AG04450 (cell line): ENCODE results near the gene SPRTN. TPM values are rescaled to one million over a fixed set of nuclear protein-coding genes. Genes with fewer than 3 reads are reported as not detected.

Source experiments
- CTCF ChIA-PET: fragments of 300-600, 350-600 bp; formaldehyde crosslinking; extraction: SDS; loops from one replicate; lab custom pipeline; 2022; ENCODE audit warnings: antibody characterized with exemption, inconsistent platforms; lab: Charles Lee
- POLR2A ChIA-PET: fragments of 350-600 bp; formaldehyde crosslinking; extraction: SDS; loops from one replicate; lab custom pipeline; 2021; ENCODE audit warnings: antibody characterized with exemption, inconsistent platforms; lab: Yijun Ruan, JAX
- DNase-seq: peaks from one replicate; pipeline ENCODE4 v3.0.0-alpha.2; 2011; ENCODE audit warnings: low read depth, low spot score
- H3K27ac ChIP-seq: one replicate; pipeline ENCODE4 v1.5.1; 2012; ENCODE audit warnings: low read depth, low read length, control low read depth
- H3K27me3 ChIP-seq: one replicate; pipeline ENCODE4 v1.6.0; 2012; ENCODE audit warnings: low read length; ENCODE audit not compliant: control insufficient read depth, insufficient read depth
- H3K4me3 ChIP-seq: 2 replicates; pipeline ENCODE4 v1.5.1; 2011; ENCODE audit warnings: mild to moderate bottlenecking, low read depth, low read length, control low read depth
- H3K9me3 ChIP-seq: 2 replicates; pipeline ENCODE4 v1.5.1; 2012; ENCODE audit warnings: low read length; ENCODE audit not compliant: control insufficient read depth, insufficient read depth
- polyA plus RNA-seq: library from polyadenylated mRNA; depleted of rRNA; stranded (reverse); fragments of >200 nt; gene quantifications from 2 replicates; pipeline ENCODE4 v1.2.3, GENCODE V29; 2011
- TF ChIP-seq, protein P1 (sequence below): IDR thresholded peaks from 2 replicates; pipeline ENCODE4 v1.5.1; 2011; ENCODE audit warnings: low read depth, low read length, control low read depth, inconsistent platforms

Gene SPRTN
- polyA plus RNA-seq, 1 experiment, result 12.6 TPM

DNA sequence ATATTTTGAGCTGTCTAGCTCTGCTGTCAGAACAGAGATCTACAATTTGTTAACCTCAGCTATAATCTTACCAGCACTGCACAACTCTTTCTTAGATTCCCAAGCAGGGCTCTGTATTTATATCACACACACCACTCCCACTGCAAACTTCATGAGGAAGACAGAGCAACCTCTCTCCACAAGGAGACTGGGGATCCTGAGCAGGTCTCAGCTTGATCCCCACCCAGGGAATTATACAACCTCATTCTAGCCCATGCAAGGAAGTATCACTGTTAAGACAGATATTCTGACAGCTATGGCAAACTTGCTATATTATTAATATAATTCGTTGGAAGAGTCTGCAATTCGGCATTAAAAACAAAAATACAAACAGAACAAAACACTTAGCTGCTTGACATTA lies 43.6 kb downstream of the SPRTN start:
- Histone ChIP-seq H3K27ac (no peak overlapping the region), H3K27me3 (no peaks in the 10 kb centered on the region), H3K4me3 (no peak overlapping the region), H3K9me3 (no peaks in the 10 kb centered on the region)
- CTCF ChIA-PET, result interaction anchor here (0.6 to 1.2 kb wide), 2 partner anchors 16 to 65 kb away, joined by 3 to 4 read pairs; no protein-coding TSS in a partner anchor
- POLR2A ChIA-PET, result no interaction called here
- DNase-seq, result no peak
- TF ChIP-seq, protein P1, sequence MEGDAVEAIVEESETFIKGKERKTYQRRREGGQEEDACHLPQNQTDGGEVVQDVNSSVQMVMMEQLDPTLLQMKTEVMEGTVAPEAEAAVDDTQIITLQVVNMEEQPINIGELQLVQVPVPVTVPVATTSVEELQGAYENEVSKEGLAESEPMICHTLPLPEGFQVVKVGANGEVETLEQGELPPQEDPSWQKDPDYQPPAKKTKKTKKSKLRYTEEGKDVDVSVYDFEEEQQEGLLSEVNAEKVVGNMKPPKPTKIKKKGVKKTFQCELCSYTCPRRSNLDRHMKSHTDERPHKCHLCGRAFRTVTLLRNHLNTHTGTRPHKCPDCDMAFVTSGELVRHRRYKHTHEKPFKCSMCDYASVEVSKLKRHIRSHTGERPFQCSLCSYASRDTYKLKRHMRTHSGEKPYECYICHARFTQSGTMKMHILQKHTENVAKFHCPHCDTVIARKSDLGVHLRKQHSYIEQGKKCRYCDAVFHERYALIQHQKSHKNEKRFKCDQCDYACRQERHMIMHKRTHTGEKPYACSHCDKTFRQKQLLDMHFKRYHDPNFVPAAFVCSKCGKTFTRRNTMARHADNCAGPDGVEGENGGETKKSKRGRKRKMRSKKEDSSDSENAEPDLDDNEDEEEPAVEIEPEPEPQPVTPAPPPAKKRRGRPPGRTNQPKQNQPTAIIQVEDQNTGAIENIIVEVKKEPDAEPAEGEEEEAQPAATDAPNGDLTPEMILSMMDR, result no peak

DNA sequence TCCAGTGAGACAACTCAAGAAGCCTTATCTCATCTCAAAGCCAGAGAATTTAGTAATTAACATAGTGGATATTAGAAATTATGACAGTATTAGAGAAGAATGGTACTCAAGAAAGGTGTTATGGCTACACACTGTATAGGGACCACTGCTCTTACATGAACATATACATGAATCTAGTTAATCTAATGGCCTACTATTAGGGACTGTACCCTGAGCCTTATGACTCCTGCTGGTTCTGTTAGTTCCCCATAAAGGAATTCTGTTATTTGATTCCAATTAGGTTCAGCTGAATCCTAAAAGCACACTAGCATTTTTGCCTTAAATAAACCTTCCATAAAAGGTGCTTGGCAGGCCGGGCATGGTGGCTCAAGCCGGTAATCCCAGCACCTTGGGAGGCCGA lies 44.3 kb downstream of the SPRTN start:
- Histone ChIP-seq H3K27me3 (no peaks in the 10 kb centered on the region), H3K9me3 (no peaks in the 10 kb centered on the region), H3K4me3 (no peak overlapping the region), H3K27ac (no peak overlapping the region)
- ChIA-PET CTCF (interaction anchor here (1.0 to 1.2 kb wide), 2 partner anchors 10 to 15 kb away, joined by 3 read pairs; no protein-coding TSS in a partner anchor), POLR2A (no interaction called here)
- DNase-seq, result no peak
- TF ChIP-seq, protein P1, result no peak

DNA sequence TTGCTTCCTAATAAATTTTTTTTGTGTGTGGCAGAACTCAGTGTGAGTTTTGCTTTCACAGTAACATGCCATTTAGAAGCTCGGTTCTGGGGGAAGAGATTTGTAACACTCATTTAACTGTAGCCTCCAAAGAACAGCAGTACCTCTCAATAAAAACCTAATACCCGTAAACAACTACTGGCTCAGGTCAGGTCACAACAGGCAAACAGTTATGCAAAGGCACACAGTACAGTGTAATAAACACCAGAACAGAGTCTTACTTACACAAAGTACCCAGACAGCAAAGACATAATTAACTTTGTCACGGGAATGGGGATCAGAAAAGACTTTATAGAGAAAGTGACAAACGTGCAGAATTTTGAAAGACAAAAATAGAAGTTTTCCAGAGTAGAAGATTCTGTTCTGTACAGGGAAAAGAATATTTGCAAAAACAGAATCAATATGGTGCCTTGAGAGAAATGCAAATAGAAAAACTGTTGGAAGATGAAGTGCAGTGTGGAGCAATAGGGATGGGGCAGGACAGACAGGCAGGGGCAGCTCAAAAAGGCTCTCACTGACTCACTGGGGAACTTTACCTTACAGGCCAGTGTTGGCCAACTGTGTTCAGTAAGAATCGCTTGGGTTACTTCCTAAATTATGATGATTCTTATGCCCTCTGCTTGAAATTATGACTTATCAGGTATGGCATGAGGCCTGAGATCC lies 45.2 kb downstream of the SPRTN start:
- Histone ChIP-seq H3K4me3 (no peak overlapping the region), H3K27me3 (no peaks in the 10 kb centered on the region), H3K9me3 (no peaks in the 10 kb centered on the region), H3K27ac (no peak overlapping the region)
- TF ChIP-seq, protein P1, result no peak
- no peak for DNase-seq
- ChIA-PET CTCF (interaction anchor here (0.5 to 1.0 kb wide), 2 partner anchors 9 to 50 kb away, joined by 3 read pairs; no protein-coding TSS in a partner anchor), POLR2A (interaction anchor here (0.7 kb wide), 1 partner anchor 624 kb away, joined by 12 read pairs; no protein-coding TSS in a partner anchor)

DNA sequence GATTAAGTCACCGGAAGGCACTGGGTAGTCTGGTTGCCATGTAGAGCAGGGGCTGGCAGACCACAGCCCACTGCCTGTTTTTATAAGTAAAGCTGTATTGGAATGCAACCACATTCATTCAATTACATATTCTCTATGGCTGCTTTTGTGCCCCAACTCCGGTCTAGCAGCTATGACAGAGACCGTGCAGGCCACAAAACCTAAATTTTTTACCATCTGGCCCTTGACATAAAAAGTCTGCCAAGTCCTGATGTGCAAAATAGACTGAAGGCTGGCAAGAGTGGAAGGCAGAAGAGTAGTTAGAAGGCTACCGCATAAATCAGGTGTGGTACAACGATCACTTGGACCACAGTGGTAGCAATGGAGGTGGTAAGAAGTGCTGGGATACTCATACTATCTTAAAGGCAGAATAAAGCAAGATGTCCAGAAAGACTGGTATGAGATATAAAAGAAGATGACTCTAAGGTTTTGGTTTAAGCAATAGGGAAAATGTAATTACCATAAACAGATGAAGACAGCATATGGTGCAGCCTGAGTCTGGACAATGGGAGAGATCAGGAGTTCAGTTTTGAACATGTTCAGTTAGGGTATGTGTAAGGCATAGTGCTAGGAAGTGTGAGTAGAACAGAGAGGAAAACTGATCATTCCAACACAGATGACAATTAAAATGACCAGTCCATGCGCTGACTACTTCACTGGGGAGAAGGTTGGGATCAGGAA lies 46.8 kb downstream of the SPRTN start:
- ChIA-PET POLR2A (no interaction called here), CTCF (no interaction called here)
- DNase-seq, result no peak
- H3K9me3 ChIP-seq, result no peaks in the 10 kb centered on the region
- no peak overlapping the region for H3K4me3 ChIP-seq
- H3K27ac ChIP-seq, result no peak overlapping the region
- TF ChIP-seq, protein P1, result no peak
- no peaks in the 10 kb centered on the region for H3K27me3 ChIP-seq

DNA sequence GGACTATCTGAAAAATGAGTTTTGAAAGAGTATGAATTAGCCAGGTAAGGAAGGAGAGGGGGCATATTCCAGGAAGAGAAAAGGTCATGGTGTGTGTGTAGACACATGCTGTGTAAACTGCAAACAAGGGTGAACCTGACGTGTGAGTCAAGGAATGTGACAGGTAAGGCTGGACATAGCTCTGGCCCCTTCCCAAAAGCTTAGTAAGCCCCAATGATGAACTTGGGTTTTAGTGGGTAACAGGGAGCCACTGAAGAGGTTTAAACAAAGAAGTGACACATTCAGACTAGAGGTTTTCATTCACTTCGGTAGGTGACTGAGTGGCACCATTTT lies 47.3 kb downstream of the SPRTN start:
- POLR2A ChIA-PET, result no interaction called here
- no peak overlapping the region for H3K27ac ChIP-seq
- no peak overlapping the region for H3K4me3 ChIP-seq
- TF ChIP-seq, protein P1, result no peak
- no peaks in the 10 kb centered on the region for H3K27me3 ChIP-seq
- CTCF ChIA-PET, result no interaction called here
- DNase-seq, result no peak
- H3K9me3 ChIP-seq, result no peaks in the 10 kb centered on the region
